NB4 (cell line): Measurements from ENCODE around the gene POLA1.

Source experiments
- MYC ChIP-seq: IDR thresholded peaks from 2 replicates; pipeline ENCODE4 v1.6.1; 2011; ENCODE audit warnings: low read depth, low read length
- TF ChIP-seq, protein P1 (sequence below): IDR thresholded peaks from one replicate; pipeline ENCODE4 v1.5.1; 2012; ENCODE audit warnings: low read depth, low read length

GRCh38 chrX:24748196-24748595 lies 54.5 kb downstream of the POLA1 start:
- no peak for TF ChIP-seq MYC
- TF ChIP-seq, protein P1, sequence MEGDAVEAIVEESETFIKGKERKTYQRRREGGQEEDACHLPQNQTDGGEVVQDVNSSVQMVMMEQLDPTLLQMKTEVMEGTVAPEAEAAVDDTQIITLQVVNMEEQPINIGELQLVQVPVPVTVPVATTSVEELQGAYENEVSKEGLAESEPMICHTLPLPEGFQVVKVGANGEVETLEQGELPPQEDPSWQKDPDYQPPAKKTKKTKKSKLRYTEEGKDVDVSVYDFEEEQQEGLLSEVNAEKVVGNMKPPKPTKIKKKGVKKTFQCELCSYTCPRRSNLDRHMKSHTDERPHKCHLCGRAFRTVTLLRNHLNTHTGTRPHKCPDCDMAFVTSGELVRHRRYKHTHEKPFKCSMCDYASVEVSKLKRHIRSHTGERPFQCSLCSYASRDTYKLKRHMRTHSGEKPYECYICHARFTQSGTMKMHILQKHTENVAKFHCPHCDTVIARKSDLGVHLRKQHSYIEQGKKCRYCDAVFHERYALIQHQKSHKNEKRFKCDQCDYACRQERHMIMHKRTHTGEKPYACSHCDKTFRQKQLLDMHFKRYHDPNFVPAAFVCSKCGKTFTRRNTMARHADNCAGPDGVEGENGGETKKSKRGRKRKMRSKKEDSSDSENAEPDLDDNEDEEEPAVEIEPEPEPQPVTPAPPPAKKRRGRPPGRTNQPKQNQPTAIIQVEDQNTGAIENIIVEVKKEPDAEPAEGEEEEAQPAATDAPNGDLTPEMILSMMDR = no peak
